ENCODE measurements around the gene ITPR2.
A peak's percentile ranks its signal among the peaks of the same experiment; 100 is the strongest.
"Not testable (repeated sequence)": the region's sequence is repeated elsewhere in the genome, so short reads cannot be mapped to it uniquely, and the experiment has no call there.

ITPR2 gene

GRCh38 chr12:26851031-26851809 lies 18.2 kb upstream of the ITPR2 start:
- no peak for DNase-seq (ENCODE audit: low read depth, low spot score)

GRCh38 chr12:26848156-26848825 lies 15.3 kb upstream of the ITPR2 start:
- no peak for DNase-seq (ENCODE audit: low read depth, low spot score)

- DNase-seq (ENCODE audit: low read depth, low spot score): no peak
These were observed 14.4 kb upstream of the ITPR2 start for GRCh38 chr12:26847431-26847830.

GRCh38 chr12:26846416-26846815 lies 13.4 kb upstream of the ITPR2 start:
- DNase-seq (ENCODE audit: low read depth, low spot score): no peak

GRCh38 chr12:26845984-26846383 lies 13.0 kb upstream of the ITPR2 start:
- DNase-seq (ENCODE audit: low read depth, low spot score): peak; percentile 18

GRCh38 chr12:26845057-26845666 lies 12.2 kb upstream of the ITPR2 start:
- peak; percentile 53 for DNase-seq (ENCODE audit: low read depth, low spot score)

GRCh38 chr12:26843311-26843710 lies 10.3 kb upstream of the ITPR2 start:
- DNase-seq (ENCODE audit: low read depth, low spot score): no peak

GRCh38 chr12:26841085-26841484 lies 8.1 kb upstream of the ITPR2 start:
- no peak for DNase-seq (ENCODE audit: low read depth, low spot score)

GRCh38 chr12:26839512-26839911 lies 6.5 kb upstream of the ITPR2 start:
- no peak for DNase-seq (ENCODE audit: low read depth, low spot score)

- DNase-seq (ENCODE audit: low read depth, low spot score): no peak
These were observed 6.0 kb upstream of the ITPR2 start for GRCh38 chr12:26838888-26839416.

GRCh38 chr12:26836201-26836600 lies 3.2 kb upstream of the ITPR2 start:
- DNase-seq (ENCODE audit: low read depth, low spot score): no peak

GRCh38 chr12:26834503-26835060 lies 1.6 kb upstream of the ITPR2 start:
- DNase-seq (ENCODE audit: low read depth, low spot score): not testable (repeated sequence)

GRCh38 chr12:26833743-26834490 lies 923 bp upstream of the ITPR2 start:
- DNase-seq (ENCODE audit: low read depth, low spot score): peak; percentile 84

GRCh38 chr12:26831951-26832821 lies 808 bp downstream of the ITPR2 start:
- peak; percentile 74 for DNase-seq (ENCODE audit: low read depth, low spot score)

- DNase-seq (ENCODE audit: low read depth, low spot score): peak; percentile 33
These were observed 2.0 kb downstream of the ITPR2 start for GRCh38 chr12:26830783-26831551.

GRCh38 chr12:26830363-26830762 lies 2.6 kb downstream of the ITPR2 start:
- DNase-seq (ENCODE audit: low read depth, low spot score): no peak

- no peak for DNase-seq (ENCODE audit: low read depth, low spot score)
These were observed 4.5 kb downstream of the ITPR2 start for GRCh38 chr12:26828280-26829073.

GRCh38 chr12:26826437-26826836 lies 6.6 kb downstream of the ITPR2 start:
- no peak for DNase-seq (ENCODE audit: low read depth, low spot score)

- DNase-seq (ENCODE audit: low read depth, low spot score): no peak
These were observed 7.5 kb downstream of the ITPR2 start for GRCh38 chr12:26825459-26826016.

All from ELF-1 (cell line).